VCaP (cell line): ENCODE data around the gene SLC6A6.

Source experiments
- H3K27ac ChIP-seq: fragments of 450-650 bp; 2 replicates; pipeline ENCODE4 v1.5.1; 2017
- TF ChIP-seq, protein P1 (sequence below): fragments of 450-650 bp; conservative IDR thresholded peaks from 2 replicates; pipeline ENCODE4 v1.5.1; 2017; ENCODE audit warnings: mild to moderate bottlenecking, moderate library complexity

Gene SLC6A6

DNA sequence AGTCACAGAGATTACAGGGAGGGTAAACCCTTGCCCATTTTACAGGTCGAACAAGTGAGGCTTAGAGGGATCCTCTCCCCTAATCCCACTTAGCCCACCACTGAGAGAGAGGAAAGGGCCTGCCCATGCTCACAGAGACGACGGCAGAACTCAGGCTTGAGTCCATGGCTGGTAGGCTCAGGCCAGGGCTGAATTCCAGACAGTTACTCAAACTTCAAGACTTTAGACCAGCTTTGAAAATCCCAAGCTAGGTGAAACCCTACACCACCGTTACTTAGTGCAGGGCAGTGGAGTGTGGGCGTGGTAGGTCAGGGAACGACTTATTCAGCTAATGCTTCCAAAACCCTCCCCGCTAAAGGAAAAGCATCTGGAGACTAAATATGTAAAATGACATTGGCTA is 121.4 kb downstream of the SLC6A6 start:
- H3K27ac ChIP-seq, result no peak overlapping the region
- TF ChIP-seq, protein P1, sequence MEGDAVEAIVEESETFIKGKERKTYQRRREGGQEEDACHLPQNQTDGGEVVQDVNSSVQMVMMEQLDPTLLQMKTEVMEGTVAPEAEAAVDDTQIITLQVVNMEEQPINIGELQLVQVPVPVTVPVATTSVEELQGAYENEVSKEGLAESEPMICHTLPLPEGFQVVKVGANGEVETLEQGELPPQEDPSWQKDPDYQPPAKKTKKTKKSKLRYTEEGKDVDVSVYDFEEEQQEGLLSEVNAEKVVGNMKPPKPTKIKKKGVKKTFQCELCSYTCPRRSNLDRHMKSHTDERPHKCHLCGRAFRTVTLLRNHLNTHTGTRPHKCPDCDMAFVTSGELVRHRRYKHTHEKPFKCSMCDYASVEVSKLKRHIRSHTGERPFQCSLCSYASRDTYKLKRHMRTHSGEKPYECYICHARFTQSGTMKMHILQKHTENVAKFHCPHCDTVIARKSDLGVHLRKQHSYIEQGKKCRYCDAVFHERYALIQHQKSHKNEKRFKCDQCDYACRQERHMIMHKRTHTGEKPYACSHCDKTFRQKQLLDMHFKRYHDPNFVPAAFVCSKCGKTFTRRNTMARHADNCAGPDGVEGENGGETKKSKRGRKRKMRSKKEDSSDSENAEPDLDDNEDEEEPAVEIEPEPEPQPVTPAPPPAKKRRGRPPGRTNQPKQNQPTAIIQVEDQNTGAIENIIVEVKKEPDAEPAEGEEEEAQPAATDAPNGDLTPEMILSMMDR, result no peak

DNA sequence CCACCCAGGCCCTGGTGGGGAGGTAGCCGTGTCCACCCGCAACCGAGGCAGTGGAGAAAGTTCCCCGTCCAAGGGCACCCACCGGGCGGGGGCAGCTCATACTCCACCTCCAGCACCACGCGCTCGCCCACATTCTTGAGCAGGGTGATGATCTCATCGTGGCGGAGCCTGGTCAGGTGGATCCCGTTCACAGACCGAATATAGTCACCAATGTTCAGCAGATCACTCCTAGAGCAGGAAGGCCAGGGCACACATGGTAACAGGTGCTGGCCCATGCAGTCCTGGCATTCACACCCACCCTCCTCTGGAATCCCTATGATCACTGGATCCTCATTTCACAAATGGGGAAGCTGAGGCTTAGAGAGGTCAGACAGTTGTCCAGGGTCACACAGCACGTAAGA is 121.9 kb downstream of the SLC6A6 start:
- no peak overlapping the region for H3K27ac ChIP-seq

GRCh38 chr3:14524920-14525660 is 122.7 kb downstream of the SLC6A6 start:
- TF ChIP-seq, protein P1, result no peak
- no peak overlapping the region for H3K27ac ChIP-seq

More for the DNA sequence above, 121.9 kb downstream of the SLC6A6 start:
- TF ChIP-seq, protein P1, result no peak

DNA sequence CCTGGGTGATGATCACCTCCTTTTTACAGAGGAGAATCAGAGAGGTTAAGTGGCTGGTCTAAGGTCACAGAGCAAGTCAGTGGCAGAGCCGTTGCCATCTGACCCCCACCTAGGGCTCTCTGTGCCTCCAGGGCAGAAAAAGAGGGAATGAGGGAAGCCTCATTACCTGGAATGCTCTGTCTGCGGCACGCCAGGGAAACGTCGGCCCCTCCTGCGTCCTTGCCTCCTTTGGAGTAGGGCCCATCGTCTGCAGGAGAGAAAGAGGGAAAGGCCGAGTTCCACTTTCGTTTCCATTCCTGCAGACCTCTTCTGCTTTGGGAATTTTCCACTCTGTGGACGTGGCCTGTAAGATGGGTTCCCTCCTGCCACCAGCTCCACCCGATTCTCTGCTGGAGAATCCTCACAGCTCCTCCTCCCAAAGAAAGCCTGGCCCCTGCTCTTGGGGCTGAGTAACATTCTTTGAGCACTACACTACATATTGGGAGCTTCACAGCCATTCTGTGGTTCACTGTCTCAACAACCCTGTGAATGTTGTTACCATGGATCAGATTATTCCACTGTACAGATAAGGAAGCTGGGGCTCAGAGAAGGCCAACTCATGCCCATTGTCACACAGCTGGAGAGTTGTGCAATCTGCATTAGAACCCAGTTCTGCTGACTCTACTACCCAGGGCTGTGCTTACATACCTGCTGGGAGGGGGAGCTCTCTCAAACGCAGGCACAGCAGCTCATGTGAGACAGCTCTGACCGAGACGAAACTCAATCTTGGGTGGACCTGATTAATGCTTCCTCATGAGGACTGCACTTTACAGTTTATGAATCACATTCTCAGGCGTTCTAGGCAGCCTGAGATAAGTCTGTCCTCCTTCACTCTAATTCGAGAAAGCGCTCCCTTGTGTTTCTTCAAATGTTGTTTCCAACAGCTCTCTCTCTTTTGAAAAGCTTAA is 123.6 kb downstream of the SLC6A6 start:
- TF ChIP-seq, protein P1, result no peak
- H3K27ac ChIP-seq, result peak overlapping the region; percentile 8; the same call in 1 of the 2 replicates

DNA sequence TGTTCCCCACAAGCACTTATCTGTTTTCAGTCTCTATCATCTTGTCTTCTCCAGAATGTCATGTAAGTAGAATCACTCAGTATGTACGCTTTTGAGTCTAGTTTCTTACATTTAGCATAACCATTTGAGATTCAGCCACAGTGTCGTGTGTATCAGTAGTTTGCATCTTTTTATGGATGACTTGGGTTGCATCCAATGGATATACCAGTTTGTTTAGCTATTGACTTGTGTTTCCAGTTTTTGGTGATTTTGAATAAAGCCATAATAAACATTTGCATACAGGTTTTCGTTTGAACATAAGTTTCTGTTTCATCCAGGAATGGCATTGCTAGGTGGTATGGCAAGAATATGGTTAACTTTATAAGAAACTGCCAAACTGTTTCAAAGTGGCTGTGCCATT is 125.7 kb downstream of the SLC6A6 start:
- H3K27ac ChIP-seq, result peak overlapping the region; percentile 61
- TF ChIP-seq, protein P1, result no peak

GRCh38 chr3:14531856-14532395 is 129.5 kb downstream of the SLC6A6 start:
- TF ChIP-seq, protein P1, result no peak
- no peak overlapping the region for H3K27ac ChIP-seq
